Astrocyte (in vitro differentiated cells and primary cell): ENCODE results near the gene ESCO1. TPM values are rescaled to one million over a fixed set of nuclear protein-coding genes. Genes with fewer than 3 reads are reported as not detected.
"Not testable (repeated sequence)": the region's sequence is repeated elsewhere in the genome, so short reads cannot be mapped to it uniquely, and the experiment has no call there.

Source experiments
- DNase-seq: peaks from one replicate; pipeline ENCODE4 v3.0.0-alpha.2; 2010; ENCODE audit warnings: low read depth
- FAIRE-seq: peaks from 2 replicates; lab custom pipeline; 2011; peaks lifted over from hg19 to GRCh38; lab: Jason Lieb, UNC
- H2AFZ ChIP-seq: 2 replicates; pipeline ENCODE4 v1.6.0; 2012; ENCODE audit warnings: low read depth, low read length, inconsistent platforms
- H3K27ac ChIP-seq: 2 replicates; pipeline ENCODE4 v1.5.1; 2011; ENCODE audit warnings: low read depth, low read length, inconsistent platforms
- H3K27me3 ChIP-seq: 2 replicates; pipeline ENCODE4 v1.6.0; 2011; ENCODE audit warnings: low read length, inconsistent platforms; ENCODE audit not compliant: insufficient read depth
- H3K36me3 ChIP-seq: 2 replicates; pipeline ENCODE4 v1.5.1; 2011; ENCODE audit warnings: low read length, inconsistent platforms; ENCODE audit not compliant: insufficient read depth
- H3K4me1 ChIP-seq: 2 replicates; pipeline ENCODE4 v1.5.1; 2011; ENCODE audit warnings: low read length, inconsistent platforms; ENCODE audit not compliant: insufficient read depth
- H3K4me2 ChIP-seq: 2 replicates; pipeline ENCODE4 v1.6.0; 2012; ENCODE audit warnings: low read length, inconsistent platforms
- H3K4me3 ChIP-seq: 2 replicates; pipeline ENCODE4 v1.5.1; 2011; ENCODE audit warnings: low read depth, mild to moderate bottlenecking, low read length, inconsistent platforms; ENCODE audit not compliant: insufficient read depth
- H3K79me2 ChIP-seq: 2 replicates; pipeline ENCODE4 v1.6.0; 2012; ENCODE audit warnings: mild to moderate bottlenecking, low read length, inconsistent platforms; ENCODE audit not compliant: insufficient read depth
- H3K9ac ChIP-seq: 2 replicates; pipeline ENCODE4 v1.6.0; 2012; ENCODE audit warnings: mild to moderate bottlenecking, low read length, inconsistent platforms
- H3K9me3 ChIP-seq: 2 replicates; pipeline ENCODE4 v1.5.1; 2012; ENCODE audit warnings: low read depth, mild to moderate bottlenecking, low read length, inconsistent platforms; ENCODE audit not compliant: insufficient read depth
- H4K20me1 ChIP-seq: 2 replicates; pipeline ENCODE4 v1.6.0; 2012; ENCODE audit warnings: low read length, inconsistent platforms; ENCODE audit not compliant: insufficient read depth
- H3K27ac Mint-ChIP-seq: one replicate; pipeline ENCODE4 v1.8.0; 2021; ENCODE audit warnings: mild to moderate bottlenecking, mixed read lengths; ENCODE audit not compliant: unreplicated experiment
- H3K27me3 Mint-ChIP-seq: one replicate; pipeline ENCODE4 v1.8.0; 2021; ENCODE audit warnings: low read depth, mixed read lengths; ENCODE audit not compliant: unreplicated experiment
- H3K36me3 Mint-ChIP-seq: one replicate; pipeline ENCODE4 v1.8.0; 2021; ENCODE audit warnings: low read depth, mixed read lengths; ENCODE audit not compliant: unreplicated experiment
- H3K4me1 Mint-ChIP-seq: one replicate; pipeline ENCODE4 v1.8.0; 2021; ENCODE audit warnings: low read depth, mixed read lengths; ENCODE audit not compliant: unreplicated experiment
- H3K4me3 Mint-ChIP-seq: one replicate; pipeline ENCODE4 v1.8.0; 2021; ENCODE audit warnings: mild to moderate bottlenecking, moderate library complexity, mixed read lengths; ENCODE audit not compliant: unreplicated experiment
- H3K9me3 Mint-ChIP-seq: one replicate; pipeline ENCODE4 v1.8.0; 2021; ENCODE audit warnings: mild to moderate bottlenecking, mixed read lengths; ENCODE audit not compliant: unreplicated experiment
- CTCF ChIP-seq: IDR thresholded peaks from 2 replicates; pipeline ENCODE4 v1.5.1; 2011; ENCODE audit warnings: low read depth, mild to moderate bottlenecking, inconsistent platforms, low read length, moderate library complexity; ENCODE audit not compliant: insufficient read depth
- EZH2 ChIP-seq: IDR thresholded peaks from 2 replicates; pipeline ENCODE4 v1.6.1; 2012; ENCODE audit warnings: mild to moderate bottlenecking, low read length, inconsistent platforms; ENCODE audit not compliant: insufficient read depth
- total RNA-seq: library from RNA; stranded (reverse); gene quantifications from 2 replicates; pipeline ENCODE4 v1.2.1, GENCODE V29; 2021

ESCO1 gene
- total RNA-seq, 1 donor from 2014 or later = 17.5 TPM

DNA sequence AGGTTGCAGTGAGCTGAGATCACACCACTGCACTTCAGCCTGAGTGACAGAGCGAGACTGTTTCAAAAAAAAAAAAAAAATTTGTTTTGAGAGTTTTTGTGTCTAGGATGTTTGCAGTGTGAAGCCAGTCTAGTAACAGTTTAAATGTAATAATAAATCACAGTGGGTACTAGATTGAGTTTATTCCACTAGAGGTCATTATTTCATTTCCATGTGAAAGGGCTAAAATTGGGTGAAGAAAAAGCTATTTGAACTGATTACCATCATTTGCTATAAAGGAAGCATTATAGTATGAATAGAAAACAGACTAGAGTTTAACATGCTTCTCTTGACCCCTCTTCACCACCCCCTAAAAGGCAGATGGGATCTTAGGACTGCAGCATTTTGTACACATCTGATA lies 31.9 kb upstream of the ESCO1 start:
- no peak overlapping the region for H3K27ac ChIP-seq
- H3K9me3 ChIP-seq = no peaks in the 10 kb centered on the region
- no peak overlapping the region for H3K27ac Mint-ChIP-seq
- no peaks in the 10 kb centered on the region for H3K27me3 Mint-ChIP-seq
- H3K36me3 Mint-ChIP-seq = peaks cover 6% of the 10 kb centered on the region
- TF ChIP-seq EZH2 (no peak), CTCF (no peak)
- DNase-seq (no peak), FAIRE-seq (no peak)
- no peaks in the 10 kb centered on the region for H3K27me3 ChIP-seq
- H4K20me1 ChIP-seq = peaks cover 13% of the 10 kb centered on the region
- no peaks in the 10 kb centered on the region for H3K4me1 ChIP-seq
- no peak overlapping the region for H3K4me3 ChIP-seq
- no peak overlapping the region for H2AFZ ChIP-seq
- H3K36me3 ChIP-seq = peaks cover 22% of the 10 kb centered on the region
- peaks cover 13% of the 10 kb centered on the region for H3K79me2 ChIP-seq
- H3K4me2 ChIP-seq = no peak overlapping the region
- no peaks in the 10 kb centered on the region for H3K4me1 Mint-ChIP-seq
- no peak overlapping the region for H3K4me3 Mint-ChIP-seq
- H3K9me3 Mint-ChIP-seq = no peaks in the 10 kb centered on the region
- no peak overlapping the region for H3K9ac ChIP-seq

- Histone ChIP-seq H4K20me1 (peaks cover 19% of the 10 kb centered on the region), H3K4me2 (no peak overlapping the region), H3K27ac (no peak overlapping the region), H3K4me1 (no peaks in the 10 kb centered on the region), H3K27me3 (no peaks in the 10 kb centered on the region), H3K79me2 (peaks cover 33% of the 10 kb centered on the region), H3K9ac (no peak overlapping the region), H3K36me3 (peaks cover 26% of the 10 kb centered on the region), H3K4me3 (no peak overlapping the region), H3K9me3 (no peaks in the 10 kb centered on the region), H2AFZ (no peak overlapping the region)
- H3K4me1 Mint-ChIP-seq = no peaks in the 10 kb centered on the region
- TF ChIP-seq CTCF = no peak
- no peak for TF ChIP-seq EZH2
- no peak for FAIRE-seq
- H3K4me3 Mint-ChIP-seq = no peak overlapping the region
- H3K36me3 Mint-ChIP-seq = peaks cover 4% of the 10 kb centered on the region
- H3K9me3 Mint-ChIP-seq = no peaks in the 10 kb centered on the region
- H3K27ac Mint-ChIP-seq = no peak overlapping the region
- DNase-seq = no peak
- no peaks in the 10 kb centered on the region for H3K27me3 Mint-ChIP-seq
Observed at GRCh38 chr18:21629089-21629832, 28.8 kb upstream of the ESCO1 start.

- not testable (repeated sequence) for FAIRE-seq, H3K4me3 ChIP-seq, H3K9ac ChIP-seq, H3K4me2 ChIP-seq, H3K27ac ChIP-seq, H3K4me1 ChIP-seq, H2AFZ ChIP-seq, H3K27me3 Mint-ChIP-seq, H3K9me3 ChIP-seq, H3K9me3 Mint-ChIP-seq, H3K36me3 Mint-ChIP-seq, H3K4me1 Mint-ChIP-seq, H3K27me3 ChIP-seq, H3K4me3 Mint-ChIP-seq, H3K27ac Mint-ChIP-seq, DNase-seq
- H3K36me3 ChIP-seq = peaks cover 18% of the 10 kb centered on the region
- H3K79me2 ChIP-seq = peaks cover 87% of the 10 kb centered on the region
- peaks cover 59% of the 10 kb centered on the region for H4K20me1 ChIP-seq
Observed at GRCh38 chr18:21621640-21622039, 21.1 kb upstream of the ESCO1 start.
